GM10266 (cell line): ENCODE data around the gene CIITA.

Experiments used
- DNase-seq: peaks from one replicate; pipeline ENCODE4 v3.0.0; 2012; ENCODE audit errors: extremely low spot score
- CTCF ChIP-seq: IDR thresholded peaks from 2 replicates; pipeline ENCODE4 v1.5.1; 2012; ENCODE audit warnings: mild to moderate bottlenecking, low read depth; ENCODE audit not compliant: control insufficient read depth, insufficient read depth; ENCODE audit errors: missing control alignments

CIITA gene

DNA sequence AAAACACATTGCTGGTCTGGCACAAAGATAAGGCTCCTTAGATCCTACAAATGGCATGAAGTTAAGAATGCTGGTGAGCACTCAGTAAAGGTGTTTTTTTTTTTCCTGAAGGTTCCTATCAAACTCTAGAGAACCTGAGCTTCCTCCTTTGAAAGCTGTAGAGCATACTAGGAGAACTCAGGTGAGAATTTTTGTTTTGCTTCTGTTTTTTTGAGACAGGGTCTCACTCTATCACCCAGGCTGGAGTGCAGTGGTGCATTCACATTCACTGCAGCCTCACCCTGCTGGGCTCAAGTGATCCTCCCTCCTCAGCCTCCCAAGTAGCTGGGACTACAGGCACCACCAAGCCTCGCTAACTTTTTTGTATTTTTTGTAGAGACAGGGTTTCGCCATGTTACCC, 21.0 kb upstream of the CIITA start:
- no peak for DNase-seq

GRCh38 chr16:10858203-10858602, 18.8 kb upstream of the CIITA start:
- DNase-seq: no peak
- TF ChIP-seq CTCF: no peak

More for the DNA sequence above, 21.0 kb upstream of the CIITA start:
- no peak for TF ChIP-seq CTCF

DNA sequence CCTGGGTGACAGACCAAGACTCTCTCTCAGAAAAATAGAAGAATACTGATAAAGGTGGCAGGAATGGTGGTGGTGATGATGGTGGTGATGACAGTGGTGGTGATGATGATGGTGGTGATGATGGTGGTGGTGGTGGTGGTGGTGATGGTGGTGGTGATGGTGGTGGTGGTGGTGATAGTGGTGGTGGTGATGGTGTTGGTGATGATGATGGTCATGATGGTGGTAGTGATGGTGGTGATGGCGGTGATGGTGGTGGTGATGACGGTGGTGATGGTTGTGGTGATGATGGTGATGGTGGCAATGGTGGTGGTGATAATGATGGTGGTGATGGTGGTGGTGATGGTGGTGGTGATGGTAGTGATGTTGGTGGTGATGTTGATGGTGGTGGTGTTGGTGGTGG, 18.0 kb upstream of the CIITA start:
- DNase-seq: no peak
- TF ChIP-seq CTCF: no peak

- no peak for DNase-seq
- no peak for TF ChIP-seq CTCF
Observed at GRCh38 chr16:10859658-10860057, 17.3 kb upstream of the CIITA start.

- no peak for TF ChIP-seq CTCF
- DNase-seq: no peak
Observed at GRCh38 chr16:10862438-10862837, 14.6 kb upstream of the CIITA start.

DNA sequence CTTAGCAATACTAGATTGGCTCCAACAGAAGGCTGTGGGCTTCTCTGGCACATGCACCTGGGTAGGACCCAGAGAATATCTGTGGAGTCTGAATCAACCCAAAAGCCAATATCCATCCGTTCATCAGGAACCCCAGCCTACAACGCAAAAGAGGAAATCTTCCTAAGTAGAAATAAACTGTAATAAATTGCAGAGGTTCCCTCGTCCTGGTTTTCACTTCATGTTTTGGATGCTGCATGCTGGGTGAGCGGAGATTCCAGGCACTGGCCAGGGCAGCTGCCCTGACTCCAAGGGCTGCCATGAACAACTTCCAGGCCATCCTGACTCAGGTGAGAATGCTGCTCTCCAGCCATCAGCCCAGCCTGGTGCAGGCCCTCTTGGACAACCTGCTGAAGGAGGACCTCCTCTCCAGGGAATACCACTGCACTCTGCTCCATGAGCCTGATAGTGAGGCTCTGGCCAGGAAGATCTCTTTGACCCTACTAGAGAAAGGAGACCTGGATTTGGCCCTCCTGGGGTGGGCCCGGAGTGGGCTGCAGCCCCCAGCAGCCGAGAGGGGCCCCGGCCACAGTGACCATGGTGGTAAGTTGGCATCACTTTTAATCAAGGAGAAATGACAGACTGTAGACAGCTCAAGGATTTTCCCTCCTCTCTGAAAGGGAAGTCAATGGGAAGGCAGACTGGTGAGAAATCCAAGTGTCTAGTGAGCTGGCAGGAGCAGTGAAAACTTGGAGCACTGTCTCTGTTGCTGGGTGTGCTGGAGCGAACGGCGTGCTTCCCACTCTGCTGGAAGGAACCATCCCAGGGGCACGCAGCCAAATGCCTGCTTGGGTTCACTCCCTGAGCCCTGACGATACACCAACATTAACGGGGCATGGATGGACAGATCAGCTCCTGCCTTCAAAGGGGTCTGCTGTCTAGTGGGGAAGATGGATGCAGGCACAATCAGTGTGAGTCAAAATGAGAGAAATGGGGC, 10.7 kb upstream of the CIITA start:
- DNase-seq: no peak
- TF ChIP-seq CTCF: no peak

GRCh38 chr16:10867199-10867598, 9.8 kb upstream of the CIITA start:
- TF ChIP-seq CTCF: no peak
- DNase-seq: no peak
